8988T (cell line): ENCODE data around the gene EEA1.

Experiments
- DNase-seq: peaks from one replicate; pipeline ENCODE4 v3.0.0; 2011

The EEA1 gene

DNA sequence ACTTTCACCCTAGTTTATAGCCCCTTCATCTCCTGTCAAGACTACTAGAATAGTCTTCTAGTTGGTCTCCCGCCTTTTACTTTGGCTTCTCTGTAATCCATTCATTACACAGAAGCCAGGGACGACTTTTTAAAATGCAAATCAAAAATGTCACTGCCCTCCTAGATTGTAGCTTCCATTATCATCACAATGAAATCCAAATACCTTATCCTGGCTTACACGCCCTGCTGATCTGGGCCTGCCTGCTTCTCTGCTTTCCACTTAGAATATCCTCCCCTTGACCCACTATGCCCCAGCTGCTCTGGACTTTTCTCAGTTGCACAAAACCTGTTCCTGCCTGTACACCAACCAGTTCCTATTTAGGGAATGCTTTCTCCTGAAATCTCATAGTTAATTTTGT lies 4.5 kb upstream of the EEA1 start:
- no peak for DNase-seq

DNA sequence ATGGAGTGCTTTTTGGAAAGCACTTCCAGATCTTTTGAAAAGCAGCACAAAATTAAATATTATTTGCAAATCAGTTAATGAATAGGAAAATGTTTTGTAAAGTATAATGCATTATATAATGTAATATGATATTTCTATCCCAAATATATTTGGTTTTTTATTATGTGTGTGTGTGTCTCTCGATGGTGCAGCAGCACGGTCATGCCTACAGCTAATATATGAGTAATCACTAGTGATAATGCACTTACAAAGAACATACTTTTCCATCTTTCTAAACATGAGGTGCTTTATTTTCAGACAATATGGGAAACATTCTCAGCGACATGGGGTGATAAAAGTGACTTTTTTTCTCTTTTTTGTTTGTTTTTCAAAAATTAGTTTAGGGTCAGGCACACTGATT lies 1.3 kb upstream of the EEA1 start:
- no peak for DNase-seq

GRCh38 chr12:92929983-92930382 lies 888 bp upstream of the EEA1 start:
- no peak for DNase-seq

DNA sequence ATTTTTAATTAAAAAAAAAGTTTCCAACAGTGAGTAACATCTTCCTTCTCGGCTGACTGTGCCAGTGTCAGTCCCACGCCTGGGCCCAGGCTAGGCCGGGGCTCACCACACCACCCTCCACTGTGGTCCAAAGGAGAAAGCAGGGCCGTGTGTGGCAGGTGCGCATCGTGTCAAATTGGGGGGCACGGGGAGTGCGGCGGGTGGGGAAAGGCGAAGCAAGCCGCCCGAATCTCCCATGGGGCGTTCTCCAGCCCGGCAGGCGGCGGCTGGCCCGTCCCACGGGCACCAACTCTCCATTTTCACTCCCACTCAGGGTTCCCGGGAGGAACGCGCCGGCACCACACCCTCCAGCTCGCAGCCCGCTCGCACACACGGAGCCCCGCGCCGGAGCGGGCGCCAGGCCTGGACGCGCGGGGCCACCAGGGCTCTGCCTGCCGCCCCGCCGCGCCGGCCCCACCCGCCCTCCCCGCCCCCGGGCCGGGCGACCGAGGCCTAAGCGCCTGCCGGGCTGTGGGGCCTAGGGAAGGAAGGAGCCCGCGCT lies 604 bp downstream of the EEA1 start:
- DNase-seq = no peak

GRCh38 chr12:92927436-92928281 lies 1.4 kb downstream of the EEA1 start:
- DNase-seq = no peak

- DNase-seq = no peak
These were observed 2.0 kb downstream of the EEA1 start for GRCh38 chr12:92927055-92927435.

DNA sequence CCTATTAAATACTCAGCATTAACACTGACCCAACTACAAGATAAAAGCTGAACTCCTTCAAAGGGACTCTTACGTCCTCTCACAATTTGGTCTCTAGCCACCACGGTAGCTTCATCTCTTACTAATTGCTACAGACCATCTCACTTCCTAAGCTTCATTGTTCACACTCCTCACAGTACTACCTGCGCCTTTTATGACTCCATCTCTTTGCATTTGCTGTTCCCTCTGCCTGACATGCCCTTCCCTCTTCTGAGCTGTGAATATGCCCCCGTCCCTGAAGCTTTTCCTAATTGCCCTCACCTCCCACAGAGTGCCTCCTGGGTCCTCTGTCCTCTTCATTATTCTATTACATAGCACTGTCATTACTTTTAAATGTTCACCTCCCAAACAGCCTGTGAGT lies 2.5 kb downstream of the EEA1 start:
- no peak for DNase-seq

DNA sequence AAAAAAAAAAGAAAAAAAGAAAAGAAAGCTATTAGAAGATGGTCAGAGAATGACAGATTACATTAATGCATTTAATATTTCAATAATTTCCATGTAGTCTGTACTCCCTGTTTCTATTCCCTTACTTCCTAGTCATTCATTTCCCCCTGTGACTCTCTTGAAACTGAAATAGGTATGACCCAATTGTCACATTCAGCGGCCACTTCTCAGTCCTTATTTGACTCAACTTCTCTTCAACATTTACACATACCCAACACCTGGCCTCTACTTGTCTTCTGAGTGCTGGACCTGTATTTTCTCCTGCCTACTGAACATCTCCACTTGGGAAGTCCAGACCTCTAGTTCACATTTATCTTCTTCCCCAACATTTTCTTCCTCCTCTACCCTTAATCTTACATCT lies 7.2 kb downstream of the EEA1 start:
- no peak for DNase-seq

GRCh38 chr12:92915365-92915764 lies 13.7 kb downstream of the EEA1 start:
- no peak for DNase-seq

- no peak for DNase-seq
These were observed 14.9 kb downstream of the EEA1 start for GRCh38 chr12:92914170-92914569.

GRCh38 chr12:92912672-92913071 lies 16.4 kb downstream of the EEA1 start:
- DNase-seq = no peak

DNA sequence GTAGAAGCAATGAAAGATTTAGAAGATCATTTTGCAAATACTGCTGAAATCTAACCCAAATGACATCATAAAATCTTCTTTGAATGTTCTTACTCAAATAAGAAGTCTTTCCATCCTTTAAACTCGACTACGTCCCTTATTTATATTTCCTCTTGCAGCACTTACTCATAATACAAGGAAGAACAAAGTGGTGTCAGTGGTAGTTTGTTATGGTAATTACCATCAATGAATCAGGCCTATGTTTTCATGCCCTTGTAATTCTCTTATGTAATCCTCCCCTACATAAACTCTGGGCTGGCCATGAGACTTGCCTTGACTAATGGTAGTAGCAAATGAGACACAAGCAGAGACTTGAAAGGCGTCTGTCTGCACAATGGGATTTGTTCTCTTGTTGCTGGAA lies 17.0 kb downstream of the EEA1 start:
- DNase-seq = no peak

DNA sequence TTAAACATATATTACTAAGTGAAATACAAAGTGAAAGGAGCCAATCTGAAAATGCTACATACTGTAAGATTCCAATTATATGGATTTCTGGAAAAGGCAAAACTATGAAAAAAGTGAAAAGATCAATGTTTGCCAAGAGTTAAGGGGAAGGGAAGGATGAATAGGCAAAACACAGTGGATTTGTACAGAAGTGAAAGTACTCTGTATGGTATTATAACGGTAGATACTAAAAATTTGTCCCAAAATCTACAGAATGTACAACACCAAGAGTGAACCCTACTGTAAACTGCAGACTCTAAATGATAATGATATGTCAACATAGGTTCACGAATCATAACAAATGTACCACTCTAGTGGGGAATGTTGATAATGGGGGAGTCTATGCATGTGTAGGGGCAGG lies 17.8 kb downstream of the EEA1 start:
- DNase-seq = no peak

DNA sequence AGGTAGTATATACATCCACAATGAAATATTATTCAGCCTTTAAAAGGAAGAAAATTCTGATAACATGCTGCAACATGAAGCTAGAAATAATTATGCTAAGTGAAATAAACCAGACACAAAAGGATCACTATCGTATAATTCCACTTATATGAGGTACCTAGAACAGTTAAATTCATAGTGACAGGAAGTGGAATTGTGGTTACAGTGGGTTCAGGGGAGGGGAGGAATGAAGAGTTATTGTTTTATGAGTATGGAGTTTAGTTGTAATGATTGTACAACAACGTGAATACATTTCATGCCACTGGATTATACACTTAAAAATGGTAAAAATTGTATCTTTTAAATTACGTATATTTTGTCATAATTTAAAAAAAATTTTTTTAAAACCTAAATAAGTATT lies 21.0 kb downstream of the EEA1 start:
- DNase-seq = no peak

GRCh38 chr12:92905811-92906554 lies 23.1 kb downstream of the EEA1 start:
- no peak for DNase-seq

DNA sequence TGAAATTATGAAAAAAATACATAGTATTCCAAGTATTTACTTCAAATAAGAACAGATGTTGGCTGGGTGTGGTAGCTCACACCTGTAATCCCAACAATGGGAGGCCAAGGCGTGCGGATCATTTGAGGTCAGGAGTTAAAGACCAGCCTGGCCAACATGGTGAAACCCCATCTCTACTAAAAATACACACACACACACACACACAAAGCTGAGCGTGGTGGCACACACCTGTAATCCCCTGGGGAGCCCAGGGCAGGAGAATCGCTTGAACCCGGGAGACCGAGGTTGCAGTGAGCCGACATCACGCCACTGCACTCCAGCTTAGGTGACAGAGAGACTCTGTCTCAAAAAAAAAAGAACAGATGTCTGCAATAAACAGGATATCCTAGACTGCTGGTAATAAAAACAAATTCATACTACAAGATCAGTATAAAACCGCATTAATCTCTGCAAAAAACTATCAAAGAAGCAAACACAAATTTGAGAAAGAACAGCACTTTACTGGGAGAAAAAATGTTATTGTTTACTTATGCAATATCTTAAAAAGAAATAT lies 23.8 kb downstream of the EEA1 start:
- DNase-seq = no peak

GRCh38 chr12:92900941-92901340 lies 28.2 kb downstream of the EEA1 start:
- no peak for DNase-seq

DNA sequence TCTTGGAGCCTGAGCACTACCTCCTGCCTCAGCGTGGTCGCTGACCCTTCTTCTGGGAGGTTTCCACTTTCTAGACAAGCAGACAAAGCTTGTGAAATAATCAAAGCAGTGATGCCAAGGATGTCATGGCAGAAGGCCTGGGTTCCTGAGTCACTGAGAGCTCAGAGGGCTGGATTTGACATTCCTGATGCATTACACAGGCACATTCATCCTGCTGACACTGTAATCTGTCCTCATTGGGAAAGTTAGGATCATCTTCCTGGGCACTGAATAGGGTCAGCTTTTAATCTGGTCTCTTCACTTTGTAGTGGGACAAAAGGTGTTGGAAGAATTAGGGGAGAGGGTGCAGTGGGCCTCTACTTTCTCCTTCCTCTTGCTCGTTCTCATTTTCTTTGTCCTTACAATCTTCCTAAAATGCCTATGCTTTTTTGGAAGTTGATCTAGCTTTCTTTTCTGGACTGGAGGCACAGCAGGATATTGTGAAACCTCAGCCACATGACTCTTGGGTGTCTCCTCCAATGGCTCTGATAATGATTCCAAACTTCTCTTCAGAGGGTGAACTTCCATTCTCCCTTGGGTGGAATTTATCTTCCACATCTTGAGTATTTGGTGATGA lies 29.6 kb downstream of the EEA1 start:
- peak; percentile 21 for DNase-seq

- DNase-seq = no peak
These were observed 30.3 kb downstream of the EEA1 start for GRCh38 chr12:92898755-92899154.

DNA sequence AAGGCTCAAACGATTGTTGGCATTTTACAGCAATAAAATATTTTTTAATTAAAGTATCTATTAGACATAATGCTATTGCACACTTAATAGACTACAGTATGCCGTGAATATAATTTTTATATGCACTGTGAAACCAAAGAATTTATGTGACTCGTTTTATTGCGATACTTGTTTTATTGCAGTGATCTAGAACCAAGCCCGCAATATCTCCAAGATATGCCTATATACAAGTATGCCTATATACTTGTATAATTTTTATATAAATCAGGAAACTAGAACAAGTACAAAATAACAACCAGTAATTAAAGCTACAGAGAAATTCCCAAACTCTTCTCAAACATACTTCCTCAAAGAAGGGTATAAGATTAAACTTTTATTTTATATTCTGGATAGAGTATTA lies 31.3 kb downstream of the EEA1 start:
- no peak for DNase-seq

DNA sequence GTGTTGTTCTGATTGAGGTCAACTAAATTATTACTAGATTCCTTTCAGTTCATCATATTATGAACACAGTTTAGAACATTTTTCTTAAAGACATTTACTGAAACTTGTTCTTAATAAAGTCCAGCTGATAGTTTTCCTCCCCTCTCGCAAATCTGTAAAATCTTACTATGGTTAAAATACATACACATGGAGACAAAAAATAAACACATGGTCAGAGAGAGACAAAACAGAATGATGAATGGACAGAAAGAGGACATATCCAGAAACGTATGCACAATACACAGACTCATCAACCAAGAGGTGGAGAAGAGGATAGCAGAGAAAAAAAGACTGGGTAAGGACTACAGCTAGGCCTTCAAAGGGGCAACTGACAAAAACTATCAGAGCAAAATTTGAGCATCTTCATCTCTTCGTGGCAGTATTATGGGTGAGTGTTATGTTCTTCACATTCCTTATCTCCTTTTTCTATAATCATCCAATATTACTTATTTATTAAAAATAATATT lies 38.4 kb downstream of the EEA1 start:
- DNase-seq = no peak

- no peak for DNase-seq
These were observed 43.0 kb downstream of the EEA1 start for GRCh38 chr12:92886131-92886530.

DNA sequence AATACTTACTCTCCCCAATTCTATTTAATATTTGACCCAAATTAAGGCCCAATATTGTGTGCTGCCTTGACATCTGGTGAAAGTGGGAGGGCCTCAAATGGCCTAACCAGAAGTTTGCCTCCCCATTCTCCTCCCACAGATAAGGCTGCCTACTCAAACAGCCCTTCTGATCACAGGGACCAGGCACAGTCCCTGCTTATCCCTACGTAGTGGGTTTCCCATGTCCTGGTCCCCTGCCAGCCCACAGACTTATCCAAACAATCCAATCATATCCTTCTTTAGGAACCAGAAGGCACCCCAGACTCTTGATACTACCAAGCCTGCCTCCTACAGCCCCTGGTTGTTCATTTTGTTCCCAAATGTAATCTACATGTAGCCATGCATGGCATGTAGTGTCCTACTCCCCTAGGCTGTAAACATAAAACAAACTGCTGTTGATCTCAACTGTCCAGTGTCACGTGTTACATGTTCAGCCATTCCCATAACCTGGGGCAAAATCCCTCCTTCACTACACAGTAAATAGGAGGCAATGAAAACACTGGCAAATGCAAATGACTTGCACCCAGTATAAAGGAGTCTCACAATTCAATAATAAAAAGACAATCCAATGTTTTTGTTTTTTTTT lies 49.3 kb downstream of the EEA1 start:
- no peak for DNase-seq
